ENCODE data around the gene SARDH. TPM values are rescaled to one million over a fixed set of nuclear protein-coding genes. Genes with fewer than 3 reads are reported as not detected.

The SARDH gene
- total and polyA plus RNA-seq, 2 of the 8 experiments (the other 6 are each of a cell fraction or from before 2014, with no cell fraction given) = 6.4 to 7.4 TPM

DNA sequence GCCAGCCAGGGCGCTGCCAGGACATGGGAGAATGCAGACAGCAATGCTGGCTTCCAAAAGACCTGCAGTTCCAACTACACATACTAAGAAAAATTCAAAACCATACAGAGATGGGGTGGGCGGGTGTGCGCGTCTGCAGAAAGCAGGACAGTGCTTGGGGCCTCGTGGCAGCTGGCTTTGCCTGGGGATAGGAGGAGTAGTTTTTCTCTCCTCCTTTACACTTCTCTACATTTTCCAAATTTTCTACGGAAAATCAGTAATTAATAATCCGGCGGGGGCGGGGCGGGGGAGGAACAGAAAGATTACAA is 43.6 kb upstream of the SARDH start:
- Histone ChIP-seq H4K91ac (replicated peaks; ENCODE audit: insufficient read length, low read length) (no peak overlapping the region), H3K36me3 (ENCODE audit: control insufficient read depth in 2 of 4, insufficient read depth in 4 of 4, low read length in 3 of 4) (peaks cover 0 to 11% (median 4%) of the 10 kb centered on the region in 4 experiments; a peak in 4 of 8 replicates), H3K56ac (replicated peaks; ENCODE audit: insufficient read length, low read depth, low read length) (no peak overlapping the region), H3K4me2 (ENCODE audit: insufficient read depth in 1 of 2, low read depth in 2 of 2, low read length in 2 of 2) (no peak overlapping the region), H3K27ac (ENCODE audit: low read depth, low read length) (no peak overlapping the region), H2BK120ac (replicated peaks; ENCODE audit: low read depth, low read length) (no peak overlapping the region), H3K14ac (ENCODE audit: insufficient read length) (no peak overlapping the region), H3K4ac (replicated peaks; ENCODE audit: insufficient read length, low read depth, low read length) (no peak overlapping the region), H3K9me3 (ENCODE audit: insufficient read depth in 2 of 2, low read depth in 1 of 2, low read length in 1 of 2) (no peaks in the 10 kb centered on the region), H4K8ac (ENCODE audit: extremely low read depth, insufficient read depth, low read length) (no peak overlapping the region), H3K9ac (replicated peaks in 1 of 4; ENCODE audit: extremely low read depth in 1 of 4, low read depth in 3 of 4, low read length in 3 of 4) (no peak overlapping the region), H3K79me2 (ENCODE audit: control insufficient read depth in 1 of 2, insufficient read depth in 2 of 2, low read length in 2 of 2) (no peaks in the 10 kb centered on the region), H3K27me3 (replicated peaks in 1 of 4; ENCODE audit: control insufficient read depth in 3 of 4, extremely low read depth in 1 of 4, insufficient read depth in 3 of 4, low read length in 3 of 4) (no peaks in the 10 kb centered on the region), H2BK20ac (ENCODE audit: low read length) (no peak overlapping the region), H2AK5ac (ENCODE audit: low read depth, low read length) (no peak overlapping the region), H3K23ac (ENCODE audit: insufficient read length) (no peak overlapping the region), H4K5ac (ENCODE audit: insufficient read length, low read depth, low read length) (no peak overlapping the region), H3K4me3 (ENCODE audit: extremely low read depth in 1 of 4, insufficient read depth in 2 of 4, low read depth in 3 of 4, low read length in 4 of 4) (no peak overlapping the region), H2AFZ (ENCODE audit: low read length) (no peak overlapping the region), H4K20me1 (replicated peaks in 1 of 2; ENCODE audit: control insufficient read depth in 1 of 2, insufficient read depth in 2 of 2, low read length in 2 of 2) (peaks cover 6 to 10% of the 10 kb centered on the region in 2 experiments), H2BK15ac (ENCODE audit: low read length) (no peak overlapping the region), H3K23me2 (ENCODE audit: low read depth, low read length) (no peaks in the 10 kb centered on the region), H3K18ac (ENCODE audit: extremely low read depth, low read length) (no peak overlapping the region), H3K4me1 (replicated peaks in 1 of 4; ENCODE audit: control insufficient read depth in 3 of 4, insufficient read depth in 4 of 4, low read length in 3 of 4) (no peaks in the 10 kb centered on the region), H3K79me1 (ENCODE audit: low read depth, low read length) (no peaks in the 10 kb centered on the region), H2BK12ac (ENCODE audit: low read depth, low read length) (no peak overlapping the region), H2BK5ac (ENCODE audit: low read depth, low read length) (no peak overlapping the region)
- FAIRE-seq (no peak), DNase-seq (ENCODE audit: low read depth in 1 of 2, low spot score in 2 of 2) (no peak)
- WGBS, 2 experiments (ENCODE audit: extremely low coverage in 1 of 2, insufficient coverage in 1 of 2, insufficient read length in 1 of 2, insufficient replicate concordance in 2 of 2, low coverage in 1 of 2, low lambda C conversion rate in 2 of 2, missing lambda C conversion rate in 1 of 2) = 91% methylated on average over 10 of the region's 10 CpGs; no CpG with 5 or more reads in 1 of the 2 experiments
- ChIA-PET POLR2A (ENCODE audit: partially characterized antibody) (interaction anchor here (0.6 to 0.8 kb wide), 2 partner anchors 36 to 216 kb away, joined by 3 read pairs; no protein-coding TSS in a partner anchor), CTCF (ENCODE audit: partially characterized antibody) (interaction anchor here (0.7 to 6.1 kb wide), 46 partner anchors 11 to 552 kb away, joined by 3 to 75 read pairs (median 6); partner anchors contain the start of genes ADAMTSL2 and SARDH)
- TF ChIP-seq SP4 (IDR thresholded peaks at IDR 0.05; ENCODE audit: low read length) (no peak), NANOG (IDR thresholded peaks at IDR 0.05; ENCODE audit: insufficient read depth, low read depth, low read length, poor library complexity, severe bottlenecking) (no peak), ZNF274 (IDR thresholded peaks at IDR 0.05; ENCODE audit: borderline replicate concordance, extremely low read depth, low read length) (no peak), CBX5 (IDR thresholded peaks at IDR 0.05; ENCODE audit: low read depth, low read length) (no peak), POLR2A (IDR thresholded peaks at IDR 0.05; ENCODE audit: control extremely low read depth in 1 of 2, low read depth in 2 of 2, low read length in 2 of 2) (no peak), POLR2AphosphoS5 (IDR thresholded peaks at IDR 0.05; ENCODE audit: low read depth, low read length) (no peak), SIN3A (conservative IDR thresholded peaks at IDR 0.05 in 1 of 2, IDR thresholded peaks at IDR 0.05 in 1 of 2; ENCODE audit: low read depth in 1 of 2, low read length in 2 of 2) (no peak), RNF2 (IDR thresholded peaks at IDR 0.05; ENCODE audit: borderline replicate concordance, low read depth, low read length, missing control alignments, poor library complexity, severe bottlenecking) (no peak)
